OCI-LY7 (cell line): Measurements from ENCODE around the gene IGDCC3.

Source experiments
- CTCF ChIP-seq: fragments of 200-600 bp; sonication (generic); conservative IDR thresholded peaks from 2 replicates; pipeline ENCODE4 v1.5.1; 2014; ENCODE audit warnings: mild to moderate bottlenecking, antibody characterized with exemption, low read length, moderate library complexity, mixed read lengths
- EZH2phosphoT487 ChIP-seq: fragments of 200-600 bp; sonication (generic); IDR thresholded peaks from 2 replicates; pipeline ENCODE4 v1.6.1; 2018; ENCODE audit warnings: low read depth, borderline replicate concordance, mild to moderate bottlenecking, mixed run types, antibody characterized with exemption, low read length, moderate library complexity, mixed read lengths

DNA sequence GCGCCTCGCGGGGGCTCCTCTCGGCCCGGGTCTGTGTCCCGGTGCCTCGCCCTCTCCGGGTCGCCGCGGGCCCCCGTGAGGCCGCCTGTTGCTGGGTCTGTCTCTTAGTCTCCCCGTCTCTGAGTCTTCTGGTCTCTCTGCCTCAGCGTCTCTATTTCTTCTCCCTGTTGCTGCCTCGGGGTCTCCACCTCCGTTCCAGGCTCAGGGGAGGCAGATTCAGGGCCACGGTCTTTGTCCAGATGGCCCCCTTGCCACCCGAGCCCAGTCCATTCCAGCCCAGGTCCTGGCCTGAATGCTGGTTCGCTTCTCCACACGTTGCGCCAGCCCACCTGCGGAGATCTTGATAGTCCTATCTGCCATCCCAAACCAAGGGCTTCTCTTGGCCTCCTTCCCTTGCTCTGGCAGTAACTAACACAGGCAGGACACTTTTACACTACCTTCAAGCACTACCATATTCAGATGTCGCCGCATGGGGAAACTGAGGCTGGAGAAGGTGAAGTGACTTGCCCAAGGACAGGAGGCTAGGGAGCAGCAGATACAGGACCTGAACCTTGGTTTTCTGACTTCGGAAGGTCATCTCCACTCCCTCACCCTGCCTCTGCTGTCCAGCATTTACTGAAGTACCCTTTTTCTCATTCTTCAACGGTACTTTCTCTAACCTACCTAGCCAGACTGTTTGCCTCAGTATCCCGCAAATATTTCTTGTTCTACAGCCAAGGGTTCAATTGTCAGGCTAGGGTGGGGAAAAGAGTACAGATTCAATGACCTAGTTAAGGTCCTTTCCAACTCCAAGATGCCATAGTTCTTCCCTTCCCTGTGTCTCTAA lies 45.6 kb upstream of the IGDCC3 start:
- TF ChIP-seq CTCF (no peak), EZH2phosphoT487 (no peak)
